Esophagus squamous epithelium (tissue), 5 donors: Measurements from ENCODE around the gene IMMP2L. TPM values are rescaled to one million over a fixed set of nuclear protein-coding genes. Genes with fewer than 3 reads are reported as not detected.
A peak's percentile ranks its signal among the peaks of the same experiment; 100 is the strongest.

ENCODE experiments used
- DNase-seq: peaks from one replicate; lab custom pipeline; 2025; lab: John Stamatoyannopoulos, UW
- H3K27ac ChIP-seq, 4 donors: fragments of 200-600 bp; sonication (generic); one replicate each; pipeline ENCODE4 v1.5.1; 2016 to 2019; ENCODE audit warnings: mild to moderate bottlenecking in 1 of 4
- H3K27me3 ChIP-seq, 4 donors: fragments of 200-600 bp; sonication (generic); 1 replicate in 3 of 4; 2 replicates in 1 of 4; pipeline versions ENCODE4 v1.5.1 to v1.6.0; 2017 to 2021; ENCODE audit warnings: antibody characterized with exemption in 1 of 4
- H3K36me3 ChIP-seq, 3 donors: fragments of 200-600 bp; sonication (generic); one replicate each; pipeline ENCODE4 v1.5.1; 2016 to 2019
- H3K4me1 ChIP-seq, 3 donors: fragments of 200-600 bp; sonication (generic); one replicate each; pipeline ENCODE4 v1.5.1; 2017 to 2019
- H3K4me3 ChIP-seq, 4 donors: fragments of 200-600 bp; sonication (generic); 1 replicate in 3 of 4; 2 replicates in 1 of 4; pipeline ENCODE4 v1.5.1; 2016 to 2019; ENCODE audit warnings: mild to moderate bottlenecking in 2 of 4, moderate library complexity in 1 of 4
- H3K9me3 ChIP-seq, 3 donors: fragments of 200-600 bp; sonication (generic); one replicate each; pipeline ENCODE4 v1.5.1; 2016 to 2019
- POLR2A ChIP-seq, 4 donors: fragments of 450-650 bp; IDR thresholded peaks; one replicate each; pipeline ENCODE4 v1.6.1; 2017; ENCODE audit warnings: antibody characterized with exemption in 4 of 4, mild to moderate bottlenecking in 4 of 4, moderate library complexity in 3 of 4
- WGBS, 2 donors: methylation state at CpG; one replicate each; pipeline ENCODE4 v1.1.5; 2018; 5-methylcytosine and 5-hydroxymethylcytosine counted together
- intact Hi-C: fragments of 100-400 bp; cut with DNase I; formaldehyde crosslinking; loops from one replicate; pipeline ENCODE4 v1.15.0; 2022
- total RNA-seq, 4 donors: library from RNA; depleted of rRNA; stranded (reverse); fragments of >200 nt; gene quantifications; one replicate each; pipeline ENCODE4 v1.1.0, GENCODE V29; 2016
- TF ChIP-seq, protein P1 (sequence below), 6 experiments: fragments of 450-650 bp in 4 of 6; fragments of 200-600 bp in 2 of 6; sonication (generic) in 2 of 6; IDR thresholded peaks; one replicate each; pipeline ENCODE4 v1.5.1; 2016 to 2019; ENCODE audit warnings: antibody characterized with exemption in 6 of 6, mild to moderate bottlenecking in 4 of 6, moderate library complexity in 4 of 6
- donor health status: DM: yes; HTN: yes; CAD: no.

Gene IMMP2L
- total RNA-seq, 4 donors from 2014 or later = 1.6 to 21.7 (median 5.4) TPM

DNA sequence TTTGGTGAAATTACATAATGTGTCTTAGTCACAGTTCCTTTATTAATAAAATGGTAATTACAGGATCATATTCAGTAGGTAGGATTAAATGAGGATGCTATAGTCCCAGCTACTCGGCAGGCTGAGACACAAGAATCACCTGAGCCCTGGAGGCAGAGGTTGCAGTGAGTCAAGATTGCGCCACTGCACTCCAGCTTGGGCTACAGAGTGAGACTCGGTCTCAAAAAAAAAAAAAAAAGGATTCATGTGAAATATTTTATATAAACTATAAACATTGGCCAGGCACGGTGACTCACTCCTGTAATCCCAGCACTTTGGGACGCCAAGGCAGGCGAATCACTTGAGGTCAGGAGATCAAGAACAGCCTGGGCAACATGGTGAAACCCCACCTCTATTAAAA, 197.9 kb downstream of the IMMP2L start:
- TF ChIP-seq, protein P1, sequence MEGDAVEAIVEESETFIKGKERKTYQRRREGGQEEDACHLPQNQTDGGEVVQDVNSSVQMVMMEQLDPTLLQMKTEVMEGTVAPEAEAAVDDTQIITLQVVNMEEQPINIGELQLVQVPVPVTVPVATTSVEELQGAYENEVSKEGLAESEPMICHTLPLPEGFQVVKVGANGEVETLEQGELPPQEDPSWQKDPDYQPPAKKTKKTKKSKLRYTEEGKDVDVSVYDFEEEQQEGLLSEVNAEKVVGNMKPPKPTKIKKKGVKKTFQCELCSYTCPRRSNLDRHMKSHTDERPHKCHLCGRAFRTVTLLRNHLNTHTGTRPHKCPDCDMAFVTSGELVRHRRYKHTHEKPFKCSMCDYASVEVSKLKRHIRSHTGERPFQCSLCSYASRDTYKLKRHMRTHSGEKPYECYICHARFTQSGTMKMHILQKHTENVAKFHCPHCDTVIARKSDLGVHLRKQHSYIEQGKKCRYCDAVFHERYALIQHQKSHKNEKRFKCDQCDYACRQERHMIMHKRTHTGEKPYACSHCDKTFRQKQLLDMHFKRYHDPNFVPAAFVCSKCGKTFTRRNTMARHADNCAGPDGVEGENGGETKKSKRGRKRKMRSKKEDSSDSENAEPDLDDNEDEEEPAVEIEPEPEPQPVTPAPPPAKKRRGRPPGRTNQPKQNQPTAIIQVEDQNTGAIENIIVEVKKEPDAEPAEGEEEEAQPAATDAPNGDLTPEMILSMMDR (IDR thresholded peaks at IDR 0.05) = no peak
- no peak for TF ChIP-seq POLR2A (IDR thresholded peaks at IDR 0.05)
- 34 to 50% methylated on average over 6 of the region's 6 CpGs for WGBS, 2 donors
- Histone ChIP-seq H3K27me3 (no peaks in the 10 kb centered on the region), H3K27ac (peak overlapping the region in 2 of 4 donors; percentile 18 to 61), H3K4me3 (no peak overlapping the region), H3K4me1 (peaks cover 0 to 22% (median 4%) of the 10 kb centered on the region in 3 donors), H3K9me3 (no peaks in the 10 kb centered on the region), H3K36me3 (no peaks in the 10 kb centered on the region)
- no peak for DNase-seq
- intact Hi-C loops = no loop called here

DNA sequence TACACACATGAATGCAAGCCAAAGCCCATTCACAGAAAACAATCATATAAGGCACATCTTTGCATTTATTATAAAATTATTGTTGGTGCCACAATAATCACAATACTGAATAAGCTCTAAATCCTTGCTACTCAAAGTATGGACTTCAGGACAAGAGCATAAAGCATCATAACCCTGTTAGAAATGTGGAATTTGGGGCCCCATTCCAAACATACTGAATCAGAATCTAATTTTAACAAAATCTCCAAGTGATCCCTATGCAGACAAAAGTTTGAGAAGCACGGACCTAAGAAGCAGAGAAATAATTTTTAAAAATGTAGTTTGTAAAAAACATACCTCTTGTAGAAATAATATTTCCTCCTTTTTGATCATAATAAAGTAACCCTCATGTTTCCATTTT, 199.2 kb downstream of the IMMP2L start:
- Histone ChIP-seq H3K4me1 (peaks cover 4 to 36% (median 9%) of the 10 kb centered on the region in 3 donors), H3K4me3 (no peak overlapping the region), H3K36me3 (no peaks in the 10 kb centered on the region), H3K27me3 (no peaks in the 10 kb centered on the region), H3K9me3 (no peaks in the 10 kb centered on the region), H3K27ac (peak overlapping the region in 1 of 4 donors; percentile 58)
- intact Hi-C loops = no loop called here
- no peak for TF ChIP-seq POLR2A (IDR thresholded peaks at IDR 0.05)
- TF ChIP-seq, protein P1 (IDR thresholded peaks at IDR 0.05) = no peak
- 33 to 56% methylated on average over 1 of the region's 1 CpG for WGBS, 2 donors
- DNase-seq = no peak

DNA sequence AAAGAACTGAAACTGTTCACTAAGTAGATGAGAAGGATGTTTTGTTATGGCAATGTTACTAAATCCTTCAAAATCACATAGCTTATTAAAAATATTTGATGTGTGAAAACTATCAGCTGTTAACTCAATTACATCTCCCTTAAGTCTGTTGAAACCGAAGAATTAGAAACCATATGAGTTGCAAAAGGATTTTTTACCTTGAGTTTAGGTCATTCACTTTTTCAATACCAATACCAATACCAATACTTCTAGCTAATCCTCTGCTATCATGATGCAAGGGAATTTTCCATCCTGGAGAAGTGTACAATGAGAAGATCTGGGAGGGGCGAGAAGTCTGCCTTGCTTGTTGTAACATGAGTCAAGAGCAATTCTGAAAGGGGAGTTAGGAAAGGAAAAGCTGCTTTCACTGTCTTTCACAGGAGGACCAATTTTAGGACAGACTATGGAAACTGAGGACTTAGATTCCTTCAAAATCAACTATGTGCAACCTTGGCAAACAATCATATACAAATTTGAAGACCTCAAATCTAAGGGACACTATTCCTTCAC, 199.7 kb downstream of the IMMP2L start:
- TF ChIP-seq POLR2A (IDR thresholded peaks at IDR 0.05) = no peak
- TF ChIP-seq, protein P1 (IDR thresholded peaks at IDR 0.05) = no peak
- no peaks in the 10 kb centered on the region for H3K27me3 ChIP-seq
- no peaks in the 10 kb centered on the region for H3K36me3 ChIP-seq
- peaks cover 5 to 41% (median 13%) of the 10 kb centered on the region in 3 donors for H3K4me1 ChIP-seq
- intact Hi-C loops = no loop called here
- no peak overlapping the region for H3K4me3 ChIP-seq
- no peaks in the 10 kb centered on the region for H3K9me3 ChIP-seq
- WGBS, 2 donors = 45 to 48% methylated on average over 2 of the region's 2 CpGs
- no peak for DNase-seq
- H3K27ac ChIP-seq = peak overlapping the region in 1 of 4 donors; percentile 58

DNA sequence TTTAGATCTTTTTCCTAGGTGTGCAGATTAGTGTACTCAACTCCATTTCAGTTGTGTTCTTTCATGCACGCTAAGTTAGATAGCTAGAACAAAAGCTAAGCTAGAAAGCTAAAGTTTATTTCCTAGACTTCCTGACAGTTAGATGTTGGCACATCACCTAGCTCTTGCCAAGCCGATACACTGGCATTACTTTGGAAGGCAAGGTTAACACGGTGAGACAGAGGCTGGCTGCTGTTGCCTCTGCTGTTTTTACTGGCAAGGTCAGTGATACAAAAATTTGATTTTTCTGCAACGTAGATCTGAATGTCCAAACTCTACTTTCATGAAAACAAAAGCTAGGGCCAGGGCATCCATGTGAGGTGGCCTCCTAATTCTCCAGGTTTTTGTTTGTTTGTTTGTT, 203.4 kb downstream of the IMMP2L start:
- no peak for TF ChIP-seq POLR2A (IDR thresholded peaks at IDR 0.05)
- H3K4me1 ChIP-seq = peaks cover 5 to 47% (median 13%) of the 10 kb centered on the region in 3 donors
- no peak overlapping the region for H3K4me3 ChIP-seq
- WGBS, 2 donors = 43 to 68% methylated on average over 4 of the region's 4 CpGs
- no peaks in the 10 kb centered on the region for H3K27me3 ChIP-seq
- H3K36me3 ChIP-seq = no peaks in the 10 kb centered on the region
- peak overlapping the region in 1 of 4 donors; percentile 7 for H3K27ac ChIP-seq
- no peak for DNase-seq
- H3K9me3 ChIP-seq = no peaks in the 10 kb centered on the region
- intact Hi-C loops = no loop called here

DNA sequence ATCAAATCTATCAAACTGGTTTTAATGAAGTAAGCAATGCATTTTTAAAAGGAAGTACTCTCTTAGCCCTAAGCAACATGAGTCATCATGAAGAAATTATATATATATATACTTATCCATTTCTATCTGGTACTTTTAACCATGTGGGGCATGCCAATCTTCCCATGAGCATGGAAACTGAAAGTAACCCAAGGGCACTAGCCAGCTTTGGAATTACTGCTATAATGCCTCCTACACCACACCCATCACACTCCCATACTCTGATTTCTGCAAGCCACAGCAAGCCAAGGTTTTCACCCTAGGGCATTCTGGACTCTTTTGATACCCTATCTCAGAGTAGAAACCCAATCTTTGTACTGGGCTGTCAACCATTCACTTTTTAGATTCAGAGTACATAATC, 204.6 kb downstream of the IMMP2L start:
- no peaks in the 10 kb centered on the region for H3K9me3 ChIP-seq
- no peaks in the 10 kb centered on the region for H3K27me3 ChIP-seq
- H3K4me1 ChIP-seq = peaks cover 5 to 35% (median 9%) of the 10 kb centered on the region in 3 donors
- peak overlapping the region in 2 of 4 donors; percentile 26 to 62 for H3K27ac ChIP-seq
- TF ChIP-seq, protein P1 (IDR thresholded peaks at IDR 0.05) = no peak
- no peak for TF ChIP-seq POLR2A (IDR thresholded peaks at IDR 0.05)
- H3K4me3 ChIP-seq = no peak overlapping the region
- intact Hi-C loops = no loop called here
- no peaks in the 10 kb centered on the region for H3K36me3 ChIP-seq
- no peak for DNase-seq
